Upper lobe of left lung (tissue), 6 donors: ENCODE results near the gene C3orf20. TPM values are rescaled to one million over a fixed set of nuclear protein-coding genes. Genes with fewer than 3 reads are reported as not detected.
A peak's percentile ranks its signal among the peaks of the same experiment; 100 is the strongest.

ENCODE experiments used
- ATAC-seq, 2 donors: fragments of 200-7000 bp; cut with Tn5 transposase; one replicate each; pipeline ENCODE4 v1.9.1; 2022; ENCODE audit warnings: mild to moderate bottlenecking in 2 of 2, moderate library complexity in 2 of 2; ENCODE audit not compliant: low FRiP score in 2 of 2
- DNase-seq, 2 donors: peaks; one replicate each; pipeline ENCODE4 v3.0.0-alpha.2; 2019 to 2020
- H3K27ac ChIP-seq, 4 donors: fragments of 200-600 bp; sonication (generic); one replicate each; pipeline ENCODE4 v1.5.1; 2016 to 2019
- H3K27me3 ChIP-seq, 4 donors: fragments of 200-600 bp; sonication (generic); one replicate each; pipeline ENCODE4 v1.5.1; 2017 to 2019
- H3K36me3 ChIP-seq, 4 donors: fragments of 200-600 bp; sonication (generic); one replicate each; pipeline ENCODE4 v1.5.1; 2016 to 2019
- H3K4me1 ChIP-seq, 4 donors: fragments of 200-600 bp; sonication (generic); one replicate each; pipeline ENCODE4 v1.5.1; 2018 to 2019
- H3K4me3 ChIP-seq, 4 donors: fragments of 200-600 bp; sonication (generic); one replicate each; pipeline ENCODE4 v1.5.1; 2017 to 2019; ENCODE audit warnings: mild to moderate bottlenecking in 2 of 4, moderate library complexity in 1 of 4
- H3K9me3 ChIP-seq, 4 donors: fragments of 200-600 bp; sonication (generic); one replicate each; pipeline ENCODE4 v1.5.1; 2018 to 2019
- CTCF ChIP-seq, 6 experiments: fragments of 450-650 bp in 4 of 6; fragments of 200-600 bp in 2 of 6; sonication (generic) in 2 of 6; IDR thresholded peaks; one replicate each; pipeline ENCODE4 v1.5.1; 2016 to 2019; ENCODE audit warnings: antibody characterized with exemption in 6 of 6
- EP300 ChIP-seq, 4 donors: sonication (generic); formaldehyde crosslinking; IDR thresholded peaks; one replicate each; pipeline ENCODE4 v1.5.1; 2017; ENCODE audit warnings: antibody characterized with exemption in 4 of 4, control low read depth in 2 of 4
- POLR2A ChIP-seq, 4 donors: fragments of 450-650 bp; IDR thresholded peaks; one replicate each; pipeline ENCODE4 v1.5.1; 2016 to 2017; ENCODE audit warnings: antibody characterized with exemption in 4 of 4, mild to moderate bottlenecking in 2 of 4
- POLR2AphosphoS5 ChIP-seq, 2 donors: sonication (generic); formaldehyde crosslinking; IDR thresholded peaks; one replicate each; pipeline ENCODE4 v1.5.1; 2017; ENCODE audit warnings: antibody characterized with exemption in 2 of 2
- WGBS, 2 donors: methylation state at CpG; one replicate each; pipeline ENCODE4 v1.1.5; 2017 to 2018; 5-methylcytosine and 5-hydroxymethylcytosine counted together
- total RNA-seq, 6 donors: library from RNA; depleted of rRNA in 4 of 6; stranded (reverse); fragments of >200 nt in 4 of 6; gene quantifications; one replicate each; pipeline versions ENCODE4 v1.1.0 to v1.2.1, GENCODE V29; 2016 to 2021
- donor health status: DM: no; HTN: no; CAD: no; lungs with moderate emphysema.
- donor health status: DM: no; HTN: yes; CAD: no; lungs with severe emphysema.

The C3orf20 gene
- total RNA-seq, 6 donors from 2014 or later: 0.09 to 0.11 (median 0.10) TPM; not detected in 3

GRCh38 chr3:14794435-14794834 lies 119.5 kb downstream of the C3orf20 start:
- Histone ChIP-seq H3K4me1 (peaks cover 12 to 16% (median 14%) of the 10 kb centered on the region in 4 donors), H3K4me3 (no peak overlapping the region), H3K36me3 (no peaks in the 10 kb centered on the region), H3K9me3 (no peaks in the 10 kb centered on the region), H3K27me3 (no peaks in the 10 kb centered on the region), H3K27ac (peak overlapping the region in 1 of 4 donors; percentile 69)
- WGBS, 2 donors: 81 to 86% methylated on average over 2 of the region's 2 CpGs
- DNase-seq (no peak), ATAC-seq (no peak)
- TF ChIP-seq POLR2A (IDR thresholded peaks at IDR 0.05): no peak
- no peak for TF ChIP-seq POLR2AphosphoS5 (IDR thresholded peaks at IDR 0.05)
- TF ChIP-seq CTCF (IDR thresholded peaks at IDR 0.05): no peak
- TF ChIP-seq EP300 (IDR thresholded peaks at IDR 0.05): no peak

DNA sequence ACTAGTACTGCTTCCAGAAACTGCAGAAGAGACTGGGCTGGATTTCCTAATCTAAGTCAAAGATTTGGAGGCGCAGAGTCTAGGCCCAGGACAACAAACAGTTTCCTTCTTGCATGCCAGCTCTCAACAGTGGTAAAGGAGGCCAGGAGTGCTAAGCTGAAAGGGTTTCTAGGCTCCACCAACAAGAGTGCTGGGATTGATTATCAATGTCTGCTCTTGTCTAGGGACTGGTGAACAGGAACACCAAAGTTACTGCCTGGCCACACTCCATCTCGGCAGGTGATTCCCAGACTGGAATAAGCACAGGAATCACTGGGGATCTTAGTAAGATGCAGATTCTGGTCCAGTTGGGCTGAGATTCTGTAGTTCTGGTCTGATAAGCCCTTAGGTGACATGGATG lies 121.1 kb downstream of the C3orf20 start:
- no peak for TF ChIP-seq POLR2A (IDR thresholded peaks at IDR 0.05)
- no peak for TF ChIP-seq POLR2AphosphoS5 (IDR thresholded peaks at IDR 0.05)
- TF ChIP-seq CTCF (IDR thresholded peaks at IDR 0.05): no peak
- no peak for TF ChIP-seq EP300 (IDR thresholded peaks at IDR 0.05)
- Histone ChIP-seq H3K36me3 (no peaks in the 10 kb centered on the region), H3K4me1 (peaks cover 12 to 16% (median 14%) of the 10 kb centered on the region in 4 donors), H3K9me3 (no peaks in the 10 kb centered on the region), H3K4me3 (no peak overlapping the region), H3K27ac (peak overlapping the region in 1 of 4 donors; percentile 61), H3K27me3 (no peaks in the 10 kb centered on the region)
- DNase-seq (no peak), ATAC-seq (no peak)
- WGBS, 2 donors: 46 to 70% methylated on average over 1 to 2 of the region's 2 CpGs

DNA sequence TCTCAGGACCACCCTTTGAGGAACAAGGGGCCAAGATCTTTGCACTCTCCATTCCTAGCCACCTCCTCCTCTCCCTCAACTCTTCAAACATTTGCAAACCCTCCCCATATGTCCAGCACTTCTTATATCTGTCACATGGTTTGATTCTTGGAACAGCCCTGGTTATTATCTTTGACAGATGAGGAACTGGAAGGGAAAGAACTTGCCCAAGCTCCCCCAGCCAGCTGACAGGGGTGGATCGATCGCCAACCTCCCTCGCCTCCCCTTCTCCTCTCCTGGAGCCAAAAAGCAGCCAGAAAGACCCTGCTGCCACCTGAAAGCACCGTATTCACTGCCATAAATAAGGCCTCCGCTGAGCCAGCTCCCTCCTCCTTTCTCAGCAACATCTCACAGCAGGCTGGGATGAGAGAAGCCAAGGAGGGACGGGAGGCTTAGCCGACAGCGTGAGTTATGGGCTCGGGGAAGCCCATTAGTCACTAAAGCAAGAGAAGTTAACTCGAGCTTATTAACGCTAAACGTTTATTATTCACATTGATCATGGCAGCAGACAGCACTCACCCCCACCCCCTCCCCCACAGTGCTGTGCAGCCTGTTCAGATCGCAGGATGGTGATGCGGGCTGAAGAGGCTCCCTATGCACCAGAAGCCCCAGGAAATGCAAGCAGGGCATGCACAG lies 121.6 kb downstream of the C3orf20 start:
- Histone ChIP-seq H3K4me1 (peaks cover 10 to 16% (median 11%) of the 10 kb centered on the region in 4 donors), H3K27me3 (no peaks in the 10 kb centered on the region), H3K4me3 (no peak overlapping the region), H3K9me3 (no peaks in the 10 kb centered on the region), H3K27ac (peak overlapping the region in 1 of 4 donors; percentile 61), H3K36me3 (no peaks in the 10 kb centered on the region)
- ATAC-seq (no peak), DNase-seq (peak in 1 of 2 donors; percentile 15)
- TF ChIP-seq CTCF (IDR thresholded peaks at IDR 0.05): no peak
- TF ChIP-seq POLR2A (IDR thresholded peaks at IDR 0.05): no peak
- no peak for TF ChIP-seq EP300 (IDR thresholded peaks at IDR 0.05)
- TF ChIP-seq POLR2AphosphoS5 (IDR thresholded peaks at IDR 0.05): no peak
- 64 to 69% methylated on average over 12 to 14 of the region's 14 CpGs for WGBS, 2 donors

DNA sequence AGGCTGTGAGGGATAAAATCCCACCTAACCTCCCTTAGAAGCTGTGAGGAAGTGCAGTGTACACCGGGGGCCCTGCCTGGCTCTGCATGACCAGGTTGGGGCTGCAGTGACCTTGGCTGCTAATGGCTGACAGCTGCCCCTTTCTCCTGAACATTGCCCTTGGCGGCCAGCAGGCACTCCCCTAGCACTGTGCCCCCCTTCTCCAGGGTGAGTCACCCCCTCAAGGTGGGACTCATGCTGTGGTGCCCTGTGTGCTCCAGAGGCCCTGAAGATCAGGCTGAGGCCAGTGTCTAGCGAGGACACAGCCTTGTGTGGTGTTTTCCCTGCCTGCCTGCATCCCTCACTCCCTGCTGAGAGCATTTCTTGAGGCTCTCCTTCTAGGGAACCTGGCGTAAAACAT lies 122.8 kb downstream of the C3orf20 start:
- TF ChIP-seq EP300 (IDR thresholded peaks at IDR 0.05) (no peak), POLR2A (IDR thresholded peaks at IDR 0.05) (no peak), CTCF (IDR thresholded peaks at IDR 0.05) (no peak), POLR2AphosphoS5 (IDR thresholded peaks at IDR 0.05) (no peak)

GRCh38 chr3:14798231-14798630 lies 123.3 kb downstream of the C3orf20 start:
- Histone ChIP-seq H3K4me3 (no peak overlapping the region), H3K27ac (no peak overlapping the region), H3K27me3 (no peaks in the 10 kb centered on the region), H3K4me1 (peaks cover under 1 to 21% (median 10%) of the 10 kb centered on the region in 4 donors), H3K36me3 (no peaks in the 10 kb centered on the region), H3K9me3 (no peaks in the 10 kb centered on the region)
- ATAC-seq (no peak), DNase-seq (no peak)
- WGBS, 2 donors: 86% methylated on average over 6 of the region's 6 CpGs
- TF ChIP-seq CTCF (IDR thresholded peaks at IDR 0.05) (no peak), POLR2A (IDR thresholded peaks at IDR 0.05) (no peak), POLR2AphosphoS5 (IDR thresholded peaks at IDR 0.05) (no peak), EP300 (IDR thresholded peaks at IDR 0.05) (no peak)

More for the DNA sequence above, 122.8 kb downstream of the C3orf20 start:
- no peaks in the 10 kb centered on the region for H3K9me3 ChIP-seq
- DNase-seq: peak in 1 of 2 donors; percentile 17
- WGBS, 2 donors: 70 to 83% methylated on average over 2 to 4 of the region's 4 CpGs
- H3K4me1 ChIP-seq: peaks cover 5 to 17% (median 12%) of the 10 kb centered on the region in 4 donors
- H3K36me3 ChIP-seq: no peaks in the 10 kb centered on the region
- H3K27me3 ChIP-seq: no peaks in the 10 kb centered on the region
- no peak overlapping the region for H3K4me3 ChIP-seq
- ATAC-seq: no peak
- no peak overlapping the region for H3K27ac ChIP-seq
